ENCODE measurements around the gene TEAD1. TPM values are rescaled to one million over a fixed set of nuclear protein-coding genes. Genes with fewer than 3 reads are reported as not detected.

Gene TEAD1
- total RNA-seq, 6 donors from 2014 or later, result 53.5 to 141 (median 80.2) TPM

DNA sequence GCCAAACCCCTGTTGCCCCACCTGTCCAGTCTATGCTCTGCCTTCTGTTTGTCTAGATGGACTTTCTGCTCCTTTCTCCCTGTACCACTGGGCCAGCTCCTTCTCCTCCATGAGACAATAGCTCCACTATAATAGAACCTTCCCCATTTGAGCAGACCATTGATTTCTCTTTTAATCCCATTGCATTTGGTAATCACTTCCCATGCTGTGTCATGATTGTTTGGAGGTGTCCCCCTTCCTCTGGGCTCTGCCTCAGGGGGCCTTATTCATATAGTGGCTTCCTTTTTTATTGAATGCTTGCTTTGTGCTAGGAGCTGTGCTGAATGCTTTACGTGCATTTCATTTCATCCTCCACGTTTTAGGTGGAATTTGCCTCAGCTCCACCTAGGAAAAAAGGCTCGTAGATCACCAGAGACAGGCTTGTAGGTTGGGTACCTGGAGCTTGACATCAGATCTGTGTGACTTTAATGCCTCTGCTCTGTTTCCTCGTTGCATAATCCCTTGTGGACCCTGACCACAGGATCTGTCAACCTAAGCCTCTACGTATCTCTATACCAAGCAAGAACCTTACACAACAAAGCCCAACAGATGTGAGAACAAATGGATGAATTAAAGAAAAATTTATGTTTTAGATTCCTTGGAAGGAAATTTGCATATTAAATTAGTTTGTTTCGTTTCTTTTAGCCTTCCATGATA, 228.7 kb downstream of the TEAD1 start:
- Histone ChIP-seq H3K4me1 (peaks cover 0 to 8% (median 0%) of the 10 kb centered on the region in 4 donors), H3K4me3 (no peak overlapping the region), H3K36me3 (peaks cover 0 to 22% (median 10%) of the 10 kb centered on the region in 4 donors), H3K27me3 (no peaks in the 10 kb centered on the region), H3K27ac (no peak overlapping the region), H3K9me3 (no peaks in the 10 kb centered on the region)
- no peak for TF ChIP-seq POLR2A (IDR thresholded peaks at IDR 0.05)
- TF ChIP-seq POLR2AphosphoS5 (IDR thresholded peaks at IDR 0.05), result no peak
- TF ChIP-seq EP300 (IDR thresholded peaks at IDR 0.05), result no peak
- TF ChIP-seq, protein P1, sequence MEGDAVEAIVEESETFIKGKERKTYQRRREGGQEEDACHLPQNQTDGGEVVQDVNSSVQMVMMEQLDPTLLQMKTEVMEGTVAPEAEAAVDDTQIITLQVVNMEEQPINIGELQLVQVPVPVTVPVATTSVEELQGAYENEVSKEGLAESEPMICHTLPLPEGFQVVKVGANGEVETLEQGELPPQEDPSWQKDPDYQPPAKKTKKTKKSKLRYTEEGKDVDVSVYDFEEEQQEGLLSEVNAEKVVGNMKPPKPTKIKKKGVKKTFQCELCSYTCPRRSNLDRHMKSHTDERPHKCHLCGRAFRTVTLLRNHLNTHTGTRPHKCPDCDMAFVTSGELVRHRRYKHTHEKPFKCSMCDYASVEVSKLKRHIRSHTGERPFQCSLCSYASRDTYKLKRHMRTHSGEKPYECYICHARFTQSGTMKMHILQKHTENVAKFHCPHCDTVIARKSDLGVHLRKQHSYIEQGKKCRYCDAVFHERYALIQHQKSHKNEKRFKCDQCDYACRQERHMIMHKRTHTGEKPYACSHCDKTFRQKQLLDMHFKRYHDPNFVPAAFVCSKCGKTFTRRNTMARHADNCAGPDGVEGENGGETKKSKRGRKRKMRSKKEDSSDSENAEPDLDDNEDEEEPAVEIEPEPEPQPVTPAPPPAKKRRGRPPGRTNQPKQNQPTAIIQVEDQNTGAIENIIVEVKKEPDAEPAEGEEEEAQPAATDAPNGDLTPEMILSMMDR (IDR thresholded peaks at IDR 0.05), result no peak
- ATAC-seq (ENCODE audit: low FRiP score in 2 of 2), result no peak
- DNase-seq, result no peak
- 75 to 81% methylated on average over 6 of the region's 6 CpGs for WGBS, 2 donors

DNA sequence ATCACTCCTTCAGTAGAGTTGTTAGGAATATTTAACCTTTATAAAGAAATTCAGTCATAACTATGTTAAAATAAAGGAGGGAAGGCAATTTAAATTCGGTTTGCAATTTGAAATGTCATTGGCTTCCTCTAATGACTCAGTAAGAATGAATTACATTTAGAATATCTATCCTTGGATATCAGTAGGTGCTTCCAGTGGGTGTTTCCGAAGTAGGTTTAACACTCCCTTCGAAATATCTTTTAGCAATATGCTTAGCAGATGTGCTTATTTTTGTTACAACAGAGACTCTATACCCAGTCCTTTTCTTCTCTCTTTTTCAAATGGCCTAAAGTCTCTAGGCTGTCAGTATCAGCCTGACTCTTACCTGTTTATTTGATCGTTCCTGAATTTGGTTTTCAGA, 231.2 kb downstream of the TEAD1 start:
- WGBS, 2 donors, result 90 to 92% methylated on average over 4 of the region's 4 CpGs
- H3K36me3 ChIP-seq, result peaks cover 0 to 22% (median 10%) of the 10 kb centered on the region in 4 donors
- TF ChIP-seq EP300 (IDR thresholded peaks at IDR 0.05) (no peak), POLR2A (IDR thresholded peaks at IDR 0.05) (no peak), POLR2AphosphoS5 (IDR thresholded peaks at IDR 0.05) (no peak)
- TF ChIP-seq, protein P1 (IDR thresholded peaks at IDR 0.05), result no peak
- ATAC-seq (ENCODE audit: low FRiP score in 2 of 2) (no peak), DNase-seq (no peak)
- peaks cover 0 to 8% (median 0%) of the 10 kb centered on the region in 4 donors for H3K4me1 ChIP-seq
- H3K27ac ChIP-seq, result no peak overlapping the region
- H3K27me3 ChIP-seq, result no peaks in the 10 kb centered on the region
- no peaks in the 10 kb centered on the region for H3K9me3 ChIP-seq
- no peak overlapping the region for H3K4me3 ChIP-seq

DNA sequence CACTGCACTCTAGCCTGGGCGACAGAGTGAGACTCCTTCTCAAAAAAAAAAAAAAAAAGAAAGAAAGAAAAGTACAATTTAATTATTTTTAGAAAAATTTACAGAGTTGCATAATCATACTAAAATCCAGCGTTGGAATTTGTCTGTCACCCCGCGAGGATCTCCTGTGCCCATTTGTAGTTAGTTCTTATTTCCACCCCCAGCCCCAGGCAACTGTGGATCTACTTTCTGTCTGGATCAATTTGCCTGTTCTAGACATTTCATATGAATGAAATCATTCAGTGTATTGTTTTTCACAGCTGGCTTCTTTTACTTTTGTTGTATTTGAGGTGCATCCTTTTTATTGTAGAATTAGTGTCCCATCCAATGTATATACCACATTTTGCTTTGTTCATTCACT, 232.3 kb downstream of the TEAD1 start:
- 89 to 94% methylated on average over 4 of the region's 4 CpGs for WGBS, 2 donors
- Histone ChIP-seq H3K4me3 (no peak overlapping the region), H3K4me1 (no peaks in the 10 kb centered on the region), H3K36me3 (peaks cover 0 to 22% (median 10%) of the 10 kb centered on the region in 4 donors), H3K27ac (no peak overlapping the region), H3K9me3 (no peaks in the 10 kb centered on the region), H3K27me3 (no peaks in the 10 kb centered on the region)
- DNase-seq, result no peak
- ATAC-seq (ENCODE audit: low FRiP score in 2 of 2), result no peak
- TF ChIP-seq POLR2AphosphoS5 (IDR thresholded peaks at IDR 0.05), result no peak

DNA sequence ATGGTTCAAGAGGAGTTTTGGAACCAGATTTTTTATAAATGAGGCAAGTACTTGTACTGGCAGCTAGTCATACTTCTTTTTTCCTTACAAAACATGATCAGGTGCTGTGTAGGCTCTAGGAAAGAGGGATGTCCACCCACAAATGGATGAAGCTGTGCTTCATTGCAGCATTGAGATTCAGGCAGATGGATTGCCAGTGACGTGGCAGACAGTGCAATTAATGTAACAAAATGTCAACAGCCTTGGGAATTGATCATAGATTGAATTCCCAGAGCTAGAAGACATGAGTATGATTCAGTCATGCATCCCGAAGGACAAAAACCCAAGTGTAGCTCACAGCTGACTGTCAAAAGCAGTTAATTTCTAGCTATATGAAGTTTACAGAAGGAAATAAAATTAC, 235.7 kb downstream of the TEAD1 start:
- H3K27ac ChIP-seq, result no peak overlapping the region
- WGBS, 2 donors, result 85 to 91% methylated on average over 2 of the region's 2 CpGs
- H3K4me1 ChIP-seq, result no peaks in the 10 kb centered on the region
- H3K27me3 ChIP-seq, result no peaks in the 10 kb centered on the region
- DNase-seq (no peak), ATAC-seq (ENCODE audit: low FRiP score in 2 of 2) (no peak)
- H3K9me3 ChIP-seq, result no peaks in the 10 kb centered on the region
- no peak overlapping the region for H3K4me3 ChIP-seq
- H3K36me3 ChIP-seq, result no peaks in the 10 kb centered on the region
- TF ChIP-seq, protein P1 (IDR thresholded peaks at IDR 0.05), result no peak
- TF ChIP-seq POLR2A (IDR thresholded peaks at IDR 0.05) (no peak), EP300 (IDR thresholded peaks at IDR 0.05) (no peak), POLR2AphosphoS5 (IDR thresholded peaks at IDR 0.05) (no peak)

DNA sequence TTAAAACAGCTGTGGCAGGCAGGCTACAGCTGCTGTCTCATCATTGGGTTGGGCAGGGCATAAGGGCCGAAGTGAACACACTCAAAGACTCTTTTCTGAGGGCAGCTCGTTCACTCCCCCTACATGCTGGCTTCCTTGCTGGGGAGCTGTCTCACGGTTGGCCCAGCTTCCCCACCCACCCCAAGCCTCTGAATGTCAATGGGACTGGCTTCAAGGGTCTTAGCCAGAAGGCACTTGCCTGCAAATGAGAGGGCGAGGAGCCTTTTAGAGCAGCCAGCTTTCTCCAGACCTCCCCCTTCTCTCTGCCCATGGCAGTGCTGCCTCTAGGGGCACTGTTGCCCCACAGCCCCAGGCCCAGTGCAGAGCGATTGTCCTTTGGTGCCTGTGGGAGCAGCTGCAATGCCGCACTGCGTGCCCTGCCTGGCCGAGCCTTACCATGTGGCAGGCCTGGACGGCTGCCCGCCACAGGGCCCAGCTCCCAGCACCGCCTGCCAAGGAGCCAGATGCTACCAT, 240.2 kb downstream of the TEAD1 start:
- Histone ChIP-seq H3K36me3 (peaks cover 0 to 8% (median 3%) of the 10 kb centered on the region in 4 donors), H3K27me3 (no peaks in the 10 kb centered on the region), H3K4me1 (no peaks in the 10 kb centered on the region), H3K27ac (no peak overlapping the region), H3K4me3 (no peak overlapping the region), H3K9me3 (no peaks in the 10 kb centered on the region)
- 55 to 59% methylated on average over 4 to 11 of the region's 11 CpGs for WGBS, 2 donors
- ATAC-seq (ENCODE audit: low FRiP score in 2 of 2) (peak; percentile 73 to 85), DNase-seq (peak; percentile 35 to 87)
- TF ChIP-seq POLR2AphosphoS5 (IDR thresholded peaks at IDR 0.05), result no peak
- no peak for TF ChIP-seq EP300 (IDR thresholded peaks at IDR 0.05)
- TF ChIP-seq POLR2A (IDR thresholded peaks at IDR 0.05), result no peak
- TF ChIP-seq, protein P1 (IDR thresholded peaks at IDR 0.05), result peak in 3 of 6 experiments; percentile 26 to 50 (median 40)
